GM18505 (cell line): ENCODE measurements around the gene IBTK.
"Not testable (repeated sequence)": the region's sequence is repeated elsewhere in the genome, so short reads cannot be mapped to it uniquely, and the experiment has no call there.

Experiments
- ATAC-seq: cut with Tn5 transposase; IDR thresholded peaks from one replicate; pipeline ENCODE4 v1.9.1; 2021; ENCODE audit not compliant: unreplicated experiment
- POLR2A ChIP-seq: IDR thresholded peaks from 4 replicates; pipeline ENCODE4 v1.6.1; 2011; ENCODE audit warnings: borderline replicate concordance; ENCODE audit not compliant: insufficient read depth, insufficient read length; ENCODE audit errors: extremely low read depth

IBTK gene

DNA sequence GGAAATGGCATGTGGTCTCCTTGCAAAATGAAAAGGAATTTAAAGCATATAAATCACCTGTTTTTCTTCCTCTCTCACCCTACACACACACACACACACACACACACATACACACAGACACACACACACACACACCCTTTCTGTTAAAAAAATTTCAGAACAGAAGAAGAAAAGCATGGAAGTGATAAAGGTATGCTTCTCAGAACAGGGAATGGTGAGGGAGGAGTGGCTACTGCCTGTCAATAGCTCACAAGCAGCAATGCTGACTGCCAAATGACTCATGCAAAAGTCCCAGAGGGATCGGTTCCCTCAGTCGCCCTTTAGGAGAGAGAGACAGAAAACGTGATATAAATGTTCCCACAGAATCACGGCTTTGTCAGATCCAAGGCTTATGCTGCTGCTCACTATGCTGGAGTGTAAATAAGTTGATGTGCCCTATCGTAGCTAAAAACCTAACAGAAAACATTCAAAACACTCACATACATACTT, 102.6 kb downstream of the IBTK start:
- no peak for TF ChIP-seq POLR2A
- no peak for ATAC-seq

DNA sequence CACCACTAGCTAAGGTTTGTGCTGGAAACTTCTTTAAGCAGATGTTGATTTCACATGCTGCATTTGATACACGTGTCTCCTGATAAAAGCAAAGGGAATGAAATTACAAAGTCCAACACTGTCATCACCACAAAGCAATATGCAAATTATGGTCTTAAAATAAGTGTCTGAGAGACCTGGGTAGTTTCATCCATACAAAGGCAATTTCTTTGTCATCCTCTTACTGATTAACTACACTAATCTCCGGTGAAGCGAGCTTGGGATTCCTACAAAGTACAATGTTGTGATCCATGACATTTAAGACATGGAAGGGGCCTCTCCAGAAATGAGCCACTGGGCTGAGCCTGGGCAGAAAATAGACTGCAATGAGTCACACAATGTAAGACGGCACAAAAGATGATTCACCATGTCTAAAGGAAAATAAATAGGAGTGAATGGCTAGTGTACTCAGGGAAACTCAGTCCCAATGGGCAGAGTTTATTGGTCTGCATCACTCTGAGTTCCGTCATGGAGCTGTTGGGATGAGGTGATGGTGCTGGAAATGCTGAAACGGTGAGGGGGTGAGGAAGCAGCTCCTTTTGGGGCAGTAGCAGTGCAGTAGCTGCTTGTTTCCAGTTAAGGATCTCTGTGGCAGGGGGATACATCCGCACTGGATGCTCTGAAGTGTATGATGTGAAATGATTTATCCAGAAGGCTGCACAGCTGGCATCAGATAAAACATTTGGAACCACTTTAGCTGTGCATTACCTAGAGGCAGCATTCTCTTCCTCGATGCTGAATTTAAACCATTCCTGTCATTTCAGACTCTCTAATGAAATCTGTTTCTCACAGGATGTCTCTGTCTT, 103.3 kb downstream of the IBTK start:
- ATAC-seq: peak; percentile 73
- no peak for TF ChIP-seq POLR2A

DNA sequence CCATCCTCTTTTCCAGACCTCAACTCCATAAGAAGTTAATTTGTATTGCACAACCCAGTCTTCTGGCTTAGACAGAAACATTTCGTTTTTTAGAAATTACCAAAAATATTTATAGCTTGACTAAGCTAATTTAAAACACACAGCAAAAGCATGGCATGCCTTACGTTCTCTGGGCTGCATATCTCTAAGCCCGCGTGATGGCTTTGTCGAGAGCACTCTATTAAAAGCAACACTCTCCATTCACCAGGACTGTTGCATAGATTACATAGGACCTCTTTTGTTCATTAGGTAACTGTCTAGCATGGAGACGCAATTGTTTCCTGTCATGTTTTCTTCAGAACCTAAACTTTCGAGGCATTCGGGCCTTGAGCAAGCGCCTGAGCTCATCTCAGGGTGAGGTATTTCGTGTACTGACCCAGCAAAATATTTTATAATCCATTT, 104.5 kb downstream of the IBTK start:
- no peak for TF ChIP-seq POLR2A
- ATAC-seq: no peak

DNA sequence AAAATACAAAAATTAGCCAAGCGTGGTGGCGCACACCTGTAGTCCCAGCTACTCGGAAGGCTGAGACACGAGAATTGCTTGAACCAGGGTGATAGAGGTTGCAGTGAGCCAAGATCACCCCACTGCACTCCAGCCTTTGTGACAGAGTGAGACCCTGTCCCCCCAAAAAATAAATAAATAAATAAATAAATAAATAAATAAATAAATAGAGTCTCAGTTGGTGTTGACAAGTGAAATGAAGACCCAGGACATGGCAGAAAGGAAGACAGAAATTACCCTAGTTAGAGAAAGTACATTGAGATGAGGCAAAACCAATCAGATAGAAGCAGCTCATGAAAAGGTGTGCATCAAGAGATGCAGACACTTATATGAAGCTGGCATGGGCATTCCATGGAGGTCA, 105.0 kb downstream of the IBTK start:
- TF ChIP-seq POLR2A: no peak
- ATAC-seq: no peak

DNA sequence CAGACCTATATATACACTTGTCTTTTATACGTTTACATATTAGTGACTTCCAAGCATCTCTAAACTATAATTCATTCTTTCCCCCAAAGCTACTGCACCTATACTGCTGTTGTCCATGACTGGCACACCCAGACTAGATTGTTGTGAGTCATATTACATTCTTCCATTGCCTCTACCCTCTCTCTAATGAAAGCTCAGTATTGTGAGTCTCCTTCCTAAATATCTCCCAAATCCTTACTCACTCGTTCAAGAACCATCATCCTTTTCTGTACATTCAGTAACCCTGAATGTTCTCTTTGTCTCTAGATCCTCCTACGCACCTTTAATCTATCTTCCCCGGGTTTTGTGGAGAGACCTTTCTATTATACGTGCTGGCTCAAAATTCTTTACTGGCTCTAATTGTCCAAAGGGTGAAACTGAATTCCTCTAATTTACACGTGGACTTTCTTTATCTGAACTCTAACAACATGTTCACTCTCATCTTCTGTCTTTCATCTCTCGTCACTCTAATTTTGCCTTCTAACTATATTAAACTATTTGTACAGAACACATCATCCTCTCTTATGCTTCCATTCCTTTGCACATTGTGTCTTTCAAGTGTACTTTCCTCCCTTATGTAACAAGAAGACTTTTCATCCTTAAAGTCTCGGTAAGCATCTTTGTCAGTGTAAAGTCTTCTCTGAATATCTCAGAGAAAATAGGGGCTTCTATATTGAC, 109.3 kb downstream of the IBTK start:
- no peak for ATAC-seq
- TF ChIP-seq POLR2A: no peak

DNA sequence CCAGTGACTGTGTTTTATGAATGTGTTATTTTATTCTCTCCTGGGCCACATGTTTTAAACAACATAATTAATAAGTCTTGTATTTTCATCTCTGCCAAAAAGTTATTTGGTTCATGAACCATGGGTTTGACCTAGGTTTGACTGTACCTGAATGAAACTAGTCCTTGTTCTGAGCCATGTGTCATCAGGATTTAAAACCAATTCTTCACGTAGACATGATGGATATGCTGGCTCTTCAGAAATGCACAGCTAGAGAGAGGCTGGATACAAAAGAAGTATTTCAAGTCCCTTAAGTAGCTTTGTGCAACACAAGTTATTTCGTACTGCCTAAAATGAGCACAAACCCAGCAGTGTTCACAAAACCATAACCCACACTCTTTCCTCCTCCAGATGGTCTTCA, 116.1 kb downstream of the IBTK start:
- ATAC-seq: no peak
- no peak for TF ChIP-seq POLR2A

DNA sequence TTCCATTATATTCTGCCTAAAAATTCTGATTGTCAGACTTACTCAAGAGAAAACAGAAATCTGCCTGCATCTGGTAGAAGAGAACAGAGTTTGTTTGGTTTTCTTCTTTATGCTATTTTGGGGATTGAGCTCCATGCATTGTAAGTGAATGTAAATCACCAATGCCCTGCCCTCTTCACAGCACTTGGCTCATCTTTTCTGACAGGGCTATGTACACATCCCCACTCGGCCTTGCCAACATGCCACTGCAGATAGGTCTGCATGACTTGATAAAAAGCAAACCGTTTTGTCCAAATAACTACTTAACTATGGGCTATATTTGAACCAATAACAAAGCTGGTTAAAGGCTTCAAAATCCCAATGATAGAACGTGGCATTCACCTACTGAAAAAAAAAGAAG, 117.7 kb downstream of the IBTK start:
- no peak for TF ChIP-seq POLR2A

GRCh38 chr6:82128973-82129372, 118.6 kb downstream of the IBTK start:
- ATAC-seq: not testable (repeated sequence)

More for the DNA sequence above, 117.7 kb downstream of the IBTK start:
- no peak for ATAC-seq

DNA sequence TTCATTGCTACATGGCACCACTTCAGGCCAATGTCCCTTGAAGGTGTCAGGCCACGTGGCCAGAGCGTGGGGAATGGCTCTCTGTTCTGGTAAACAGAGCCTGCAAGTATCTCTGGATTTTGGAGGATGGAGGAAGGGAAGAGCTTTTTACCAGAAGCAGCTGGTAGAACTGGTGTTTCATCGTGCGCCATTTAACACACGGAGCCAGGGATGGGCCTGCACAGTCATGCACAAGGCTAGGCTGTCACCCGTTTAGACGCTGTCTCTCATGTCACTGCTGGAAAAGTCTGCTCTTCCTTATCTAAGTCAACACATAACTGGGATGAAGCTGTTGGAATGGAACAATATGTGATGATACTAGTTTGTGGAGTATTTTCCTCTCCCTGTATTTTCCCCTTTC, 123.9 kb downstream of the IBTK start:
- TF ChIP-seq POLR2A: no peak
- ATAC-seq: no peak
